GM18951 (cell line): ENCODE results near the gene GFI1B.
"Not testable (repeated sequence)": the region's sequence is repeated elsewhere in the genome, so short reads cannot be mapped to it uniquely, and the experiment has no call there.

ENCODE experiments used
- POLR2A ChIP-seq: IDR thresholded peaks from 4 replicates; pipeline ENCODE4 v1.6.1; 2011; ENCODE audit warnings: mild to moderate bottlenecking; ENCODE audit not compliant: insufficient read length, insufficient read depth; ENCODE audit errors: extremely low read depth
- in situ Hi-C: fragments of 300-500 bp; cut with MboI; formaldehyde crosslinking; loops from one replicate; pipeline ENCODE4 v1.12.0; 2022; ENCODE audit warnings: low sequenced_read_pairs, mixed read lengths, inconsistent platforms; ENCODE audit not compliant: unreplicated experiment

Gene GFI1B

DNA sequence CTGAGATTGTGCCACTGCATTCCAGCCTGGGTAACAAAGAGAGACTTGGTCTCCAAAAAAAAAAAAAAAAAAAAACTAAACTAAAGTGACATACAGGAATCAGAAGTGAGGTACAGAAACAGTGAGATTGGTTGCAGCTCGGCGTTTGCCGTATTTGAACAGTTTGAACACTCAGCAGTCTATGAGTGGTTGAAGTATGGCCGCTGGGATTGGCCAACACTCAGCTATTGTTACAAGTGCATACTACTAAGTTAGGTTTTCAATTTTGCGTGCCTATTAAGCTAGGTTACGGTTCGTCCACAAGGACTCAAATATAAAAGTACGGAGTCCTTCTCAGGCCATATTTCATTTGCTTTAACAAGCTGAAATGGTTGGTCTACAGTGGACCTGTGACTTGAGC, 30.7 kb upstream of the GFI1B start:
- TF ChIP-seq POLR2A: no peak
- in situ Hi-C loops: no loop called here

DNA sequence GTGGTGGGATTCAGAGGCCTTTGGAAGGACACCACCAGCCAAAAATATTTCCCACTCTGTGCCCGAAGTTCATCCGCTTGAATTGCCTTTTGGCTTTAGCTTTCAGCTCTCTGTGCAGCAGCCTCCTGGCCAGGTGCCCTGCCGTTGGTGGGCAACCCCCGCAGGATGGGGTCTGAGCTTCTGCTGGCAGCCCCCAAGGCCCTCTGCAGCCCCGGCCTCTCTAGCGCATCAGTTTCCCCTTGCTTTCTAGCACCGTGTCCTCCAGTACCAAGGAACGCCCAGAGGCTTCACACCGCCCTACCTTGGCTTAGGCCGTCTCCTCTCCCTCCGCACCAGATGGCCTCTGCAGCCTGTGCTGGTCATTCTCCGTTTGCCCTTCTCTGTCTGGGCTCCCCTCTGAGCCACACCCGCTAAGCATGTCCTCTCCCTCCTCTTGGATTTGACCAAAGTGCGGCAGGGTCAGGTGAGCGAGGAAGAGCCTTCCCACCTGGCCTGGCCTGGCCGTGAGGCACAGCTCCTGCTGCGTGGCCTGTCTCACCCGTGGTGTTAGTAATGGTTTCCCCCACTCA, 29.9 kb upstream of the GFI1B start:
- TF ChIP-seq POLR2A: no peak
- in situ Hi-C loops: no loop called here

- no peak for TF ChIP-seq POLR2A
- in situ Hi-C loops: no loop called here
Observed at GRCh38 chr9:132949709-132950108, 28.8 kb upstream of the GFI1B start.

GRCh38 chr9:132955123-132955522, 23.4 kb upstream of the GFI1B start:
- TF ChIP-seq POLR2A: no peak
- in situ Hi-C loops: no loop called here

DNA sequence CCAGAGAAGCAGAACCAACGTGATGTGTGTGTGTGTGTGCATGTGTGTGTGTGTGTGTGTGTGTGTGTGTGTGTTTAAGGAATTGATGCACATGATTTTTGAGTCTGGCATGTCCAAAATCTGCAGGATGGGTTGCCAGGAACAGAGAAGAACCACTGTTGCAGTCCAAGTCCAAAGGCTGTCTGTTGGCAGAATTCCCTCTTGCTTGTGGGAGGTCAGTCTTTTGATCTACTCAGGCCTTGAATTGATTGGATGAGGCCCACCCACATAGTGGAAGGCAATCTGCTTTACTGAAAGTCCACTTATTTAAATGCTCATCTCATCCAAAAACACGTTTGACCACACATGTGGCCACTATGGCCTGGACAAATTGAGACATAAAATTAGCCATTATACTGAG, 22.7 kb upstream of the GFI1B start:
- no peak for TF ChIP-seq POLR2A
- in situ Hi-C loops: no loop called here

GRCh38 chr9:132957805-132958204, 20.7 kb upstream of the GFI1B start:
- in situ Hi-C loops: no loop called here
- no peak for TF ChIP-seq POLR2A

DNA sequence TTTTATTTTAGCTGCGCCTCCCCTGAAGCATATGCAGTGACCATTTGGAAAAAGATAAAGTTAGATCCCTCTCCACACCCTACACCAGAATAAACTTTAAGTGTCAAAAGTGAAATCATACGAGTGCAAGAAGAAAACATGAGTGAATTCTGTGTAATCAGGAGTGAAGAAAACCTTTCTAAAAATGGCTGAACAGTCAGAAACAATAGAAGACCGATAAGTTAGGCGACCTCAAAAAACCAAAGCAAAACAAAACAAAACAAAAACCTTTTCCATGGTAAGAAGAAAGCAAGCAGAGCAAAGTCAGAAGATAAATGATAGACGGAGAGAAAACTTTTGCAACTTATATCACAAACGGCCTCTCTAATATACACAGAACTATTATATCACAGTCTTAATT, 17.5 kb upstream of the GFI1B start:
- no peak for TF ChIP-seq POLR2A
- in situ Hi-C loops: no loop called here

DNA sequence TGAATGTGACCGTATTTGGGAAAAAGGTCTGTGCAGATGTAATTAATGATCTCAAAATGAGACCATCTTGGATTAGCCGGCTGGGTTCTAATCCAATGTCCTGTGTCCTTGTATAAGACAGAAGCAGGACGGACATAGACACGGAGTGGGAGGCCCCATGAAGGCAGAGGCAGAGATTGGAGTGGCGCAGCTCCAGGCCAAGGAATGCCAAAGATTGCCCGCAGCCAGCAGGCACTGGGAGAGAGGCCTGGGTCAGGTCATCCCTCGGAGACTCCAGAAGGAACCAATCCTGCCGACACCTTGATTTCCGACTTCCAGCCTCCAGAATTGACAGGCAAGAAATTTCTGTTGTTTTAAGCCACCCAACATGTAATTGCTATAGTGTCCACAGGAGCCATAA, 13.0 kb upstream of the GFI1B start:
- no peak for TF ChIP-seq POLR2A
- in situ Hi-C loops: no loop called here

DNA sequence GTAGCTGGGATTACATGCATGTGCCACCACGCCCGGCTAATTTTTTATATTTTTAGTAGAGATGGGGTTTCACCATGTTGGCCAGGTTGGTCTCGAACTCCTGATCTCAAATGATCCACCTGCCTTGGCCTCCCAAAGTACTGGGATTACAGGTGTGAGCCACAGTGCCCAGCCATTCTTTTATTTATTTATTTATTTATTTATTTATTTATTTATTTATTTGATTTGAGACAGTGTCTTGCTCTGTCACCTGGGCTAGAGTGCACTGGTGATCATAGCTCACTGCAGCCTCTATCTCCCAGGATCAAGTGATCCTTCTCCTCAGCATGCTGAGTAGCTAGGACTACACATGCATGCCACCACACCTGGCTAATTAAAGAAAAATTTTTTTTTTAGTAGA, 10.6 kb upstream of the GFI1B start:
- in situ Hi-C loops: not testable (repeated sequence)

DNA sequence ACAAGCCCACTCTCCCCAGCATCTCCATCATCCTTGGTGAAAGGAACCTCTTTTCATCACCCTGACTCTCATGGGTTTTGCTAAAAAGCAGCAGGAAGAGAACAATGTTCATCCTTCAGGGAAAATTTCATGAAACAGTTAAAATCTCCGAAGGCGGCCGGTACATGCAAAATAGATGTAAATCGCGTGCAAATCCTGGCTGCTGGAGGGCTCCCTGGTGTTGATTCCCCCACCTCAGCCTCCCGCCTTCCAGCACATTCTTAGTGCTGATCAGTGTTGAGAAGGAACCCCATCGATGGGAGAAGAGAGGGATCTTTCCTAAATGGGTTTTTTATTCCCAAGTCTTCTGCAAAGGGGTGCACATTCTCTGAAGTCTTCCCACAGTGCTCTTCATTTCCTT, 8.7 kb upstream of the GFI1B start:
- in situ Hi-C loops: no loop called here
- TF ChIP-seq POLR2A: no peak

DNA sequence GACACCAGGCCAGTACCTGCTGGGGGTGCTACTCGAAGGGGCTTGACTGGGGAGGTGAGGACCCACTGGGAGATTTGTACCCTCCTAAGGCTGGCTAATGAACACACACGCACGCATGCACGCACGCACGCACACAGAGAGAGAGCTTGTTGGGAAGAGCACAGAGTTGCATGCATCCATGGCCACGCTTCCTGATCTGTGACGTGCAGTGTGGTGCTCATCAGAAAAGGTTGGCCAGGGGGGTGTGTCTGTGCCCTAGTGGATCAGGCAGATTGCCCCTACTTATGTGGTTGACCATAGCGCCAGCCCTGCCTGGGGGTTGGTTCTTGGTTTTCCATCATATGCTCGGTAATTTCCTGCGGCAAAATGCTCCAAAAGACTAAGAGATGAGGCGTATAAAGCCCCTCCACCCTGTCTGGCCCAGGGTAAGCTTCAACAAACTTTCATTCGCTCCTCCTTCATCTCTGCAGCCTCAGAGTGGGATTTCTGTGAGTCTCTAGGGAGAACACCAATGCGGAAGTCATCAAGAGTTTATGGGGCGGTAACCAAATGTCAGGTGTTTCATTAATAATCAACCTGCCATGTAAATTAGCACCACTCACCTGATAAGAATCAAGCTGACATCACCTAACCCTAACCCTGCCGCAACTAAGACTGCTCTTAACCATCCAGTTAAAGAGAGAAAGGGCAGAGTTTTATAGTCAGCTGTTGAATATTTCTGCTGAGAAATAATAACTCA, 8.0 kb upstream of the GFI1B start:
- no peak for TF ChIP-seq POLR2A
- in situ Hi-C loops: no loop called here

GRCh38 chr9:132973166-132973565, 5.3 kb upstream of the GFI1B start:
- TF ChIP-seq POLR2A: no peak
- in situ Hi-C loops: no loop called here

GRCh38 chr9:132973713-132974112, 4.8 kb upstream of the GFI1B start:
- no peak for TF ChIP-seq POLR2A
- in situ Hi-C loops: no loop called here

DNA sequence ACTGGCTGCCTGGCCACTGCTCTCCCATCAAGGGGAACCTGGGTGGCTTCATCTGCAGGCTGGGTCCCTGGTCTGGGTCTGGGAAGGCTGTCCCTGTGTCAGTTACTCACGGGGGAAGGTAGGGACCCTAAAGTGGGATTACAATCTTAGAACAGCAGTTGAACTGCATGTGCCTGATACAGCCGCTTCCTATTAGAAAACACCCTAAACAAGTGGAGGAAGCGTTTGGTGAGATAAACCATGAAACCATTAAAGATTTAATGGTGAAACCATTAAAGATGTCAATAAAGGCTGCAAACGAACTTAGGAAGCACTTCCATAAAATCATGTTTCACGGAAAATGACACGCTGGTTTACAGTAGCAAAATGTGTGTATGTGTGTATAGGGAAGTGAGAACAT, 2.5 kb upstream of the GFI1B start:
- TF ChIP-seq POLR2A: no peak
- in situ Hi-C loops: no loop called here
